Measurements from ENCODE around the gene SPATA3. TPM values are rescaled to one million over a fixed set of nuclear protein-coding genes. Genes with fewer than 3 reads are reported as not detected.

SPATA3 gene
- not detected for polyA plus RNA-seq

GRCh38 chr2:230995821-230996220 is at the start of gene SPATA3:
Gene SPATA3 (plus strand): TSS chr2:230996121. CDS start chr2:230996234, 113 bp downstream.
- Histone ChIP-seq H3K9me3 (ENCODE audit: control insufficient read depth in 2 of 2, insufficient read depth in 1 of 2, low read depth in 1 of 2, low read length in 1 of 2) (no peaks in the 10 kb centered on the region), H3K4me3 (ENCODE audit: low read depth in 1 of 2, low read length in 2 of 2) (no peak within 1 kb of the TSS), H3K27me3 (ENCODE audit: control insufficient read depth in 1 of 2, insufficient read depth in 2 of 2, low read length in 2 of 2) (no peaks in the 10 kb centered on the region), H3K4me1 (ENCODE audit: control insufficient read depth in 2 of 2, insufficient read depth in 2 of 2, low read length in 1 of 2) (no peaks in the 10 kb centered on the region), H3K36me3 (ENCODE audit: control insufficient read depth in 2 of 2, insufficient read depth in 2 of 2, low read length in 1 of 2) (no peaks in the 10 kb centered on the region), H3K27ac (ENCODE audit: low read depth in 2 of 2, low read length in 1 of 2) (no peak within 1 kb of the TSS)
- WGBS, 2 donors, result 89 to 91% methylated on average over 9 of the region's 9 CpGs

- Histone ChIP-seq H3K36me3 (ENCODE audit: control insufficient read depth in 2 of 2, insufficient read depth in 2 of 2, low read length in 1 of 2) (no peaks in the 10 kb centered on the region), H3K4me1 (ENCODE audit: control insufficient read depth in 2 of 2, insufficient read depth in 2 of 2, low read length in 1 of 2) (no peaks in the 10 kb centered on the region), H3K4me3 (ENCODE audit: low read depth in 1 of 2, low read length in 2 of 2) (no peak overlapping the region), H3K9me3 (ENCODE audit: control insufficient read depth in 2 of 2, insufficient read depth in 1 of 2, low read depth in 1 of 2, low read length in 1 of 2) (no peaks in the 10 kb centered on the region), H3K27ac (ENCODE audit: low read depth in 2 of 2, low read length in 1 of 2) (no peak overlapping the region), H3K27me3 (ENCODE audit: control insufficient read depth in 1 of 2, insufficient read depth in 2 of 2, low read length in 2 of 2) (no peaks in the 10 kb centered on the region)
- 84 to 85% methylated on average over 7 of the region's 7 CpGs for WGBS, 2 donors
Observed at GRCh38 chr2:230946429-230947234, 49.3 kb upstream of the SPATA3 start.

GRCh38 chr2:230947235-230947576 is 48.7 kb upstream of the SPATA3 start:
- no peaks in the 10 kb centered on the region for H3K36me3 ChIP-seq (ENCODE audit: control insufficient read depth in 2 of 2, insufficient read depth in 2 of 2, low read length in 1 of 2)
- H3K27ac ChIP-seq (ENCODE audit: low read depth in 2 of 2, low read length in 1 of 2), result no peak overlapping the region
- 81 to 91% methylated on average over 3 of the region's 3 CpGs for WGBS, 2 donors
- peaks cover 0 to 2% of the 10 kb centered on the region in 2 donors for H3K9me3 ChIP-seq (ENCODE audit: control insufficient read depth in 2 of 2, insufficient read depth in 1 of 2, low read depth in 1 of 2, low read length in 1 of 2)
- no peaks in the 10 kb centered on the region for H3K4me1 ChIP-seq (ENCODE audit: control insufficient read depth in 2 of 2, insufficient read depth in 2 of 2, low read length in 1 of 2)
- no peak overlapping the region for H3K4me3 ChIP-seq (ENCODE audit: low read depth in 1 of 2, low read length in 2 of 2)
- H3K27me3 ChIP-seq (ENCODE audit: control insufficient read depth in 1 of 2, insufficient read depth in 2 of 2, low read length in 2 of 2), result no peaks in the 10 kb centered on the region

- H3K27me3 ChIP-seq (ENCODE audit: control insufficient read depth in 1 of 2, insufficient read depth in 2 of 2, low read length in 2 of 2), result no peaks in the 10 kb centered on the region
- no peaks in the 10 kb centered on the region for H3K36me3 ChIP-seq (ENCODE audit: control insufficient read depth in 2 of 2, insufficient read depth in 2 of 2, low read length in 1 of 2)
- H3K4me3 ChIP-seq (ENCODE audit: low read depth in 1 of 2, low read length in 2 of 2), result no peak overlapping the region
- H3K27ac ChIP-seq (ENCODE audit: low read depth in 2 of 2, low read length in 1 of 2), result no peak overlapping the region
- WGBS, 2 donors, result 76 to 84% methylated on average over 10 of the region's 10 CpGs
- peaks cover 0 to 2% of the 10 kb centered on the region in 2 donors for H3K9me3 ChIP-seq (ENCODE audit: control insufficient read depth in 2 of 2, insufficient read depth in 1 of 2, low read depth in 1 of 2, low read length in 1 of 2)
- H3K4me1 ChIP-seq (ENCODE audit: control insufficient read depth in 2 of 2, insufficient read depth in 2 of 2, low read length in 1 of 2), result no peaks in the 10 kb centered on the region
Observed at GRCh38 chr2:230947908-230948365, 48.0 kb upstream of the SPATA3 start.

GRCh38 chr2:230949966-230950873 is 45.7 kb upstream of the SPATA3 start:
- Histone ChIP-seq H3K27me3 (ENCODE audit: control insufficient read depth in 1 of 2, insufficient read depth in 2 of 2, low read length in 2 of 2) (no peaks in the 10 kb centered on the region), H3K4me1 (ENCODE audit: control insufficient read depth in 2 of 2, insufficient read depth in 2 of 2, low read length in 1 of 2) (no peaks in the 10 kb centered on the region), H3K9me3 (ENCODE audit: control insufficient read depth in 2 of 2, insufficient read depth in 1 of 2, low read depth in 1 of 2, low read length in 1 of 2) (peaks cover 0 to 2% of the 10 kb centered on the region in 2 donors), H3K27ac (ENCODE audit: low read depth in 2 of 2, low read length in 1 of 2) (no peak overlapping the region), H3K36me3 (ENCODE audit: control insufficient read depth in 2 of 2, insufficient read depth in 2 of 2, low read length in 1 of 2) (no peaks in the 10 kb centered on the region), H3K4me3 (ENCODE audit: low read depth in 1 of 2, low read length in 2 of 2) (no peak overlapping the region)
- 79 to 82% methylated on average over 20 of the region's 20 CpGs for WGBS, 2 donors

GRCh38 chr2:230950874-230951339 is 45.0 kb upstream of the SPATA3 start:
- Histone ChIP-seq H3K36me3 (ENCODE audit: control insufficient read depth in 2 of 2, insufficient read depth in 2 of 2, low read length in 1 of 2) (no peaks in the 10 kb centered on the region), H3K4me1 (ENCODE audit: control insufficient read depth in 2 of 2, insufficient read depth in 2 of 2, low read length in 1 of 2) (no peaks in the 10 kb centered on the region), H3K27me3 (ENCODE audit: control insufficient read depth in 1 of 2, insufficient read depth in 2 of 2, low read length in 2 of 2) (no peaks in the 10 kb centered on the region), H3K9me3 (ENCODE audit: control insufficient read depth in 2 of 2, insufficient read depth in 1 of 2, low read depth in 1 of 2, low read length in 1 of 2) (peaks cover 0 to 2% of the 10 kb centered on the region in 2 donors), H3K27ac (ENCODE audit: low read depth in 2 of 2, low read length in 1 of 2) (no peak overlapping the region), H3K4me3 (ENCODE audit: low read depth in 1 of 2, low read length in 2 of 2) (no peak overlapping the region)
- 91% methylated on average over 10 of the region's 10 CpGs for whole genome bisulfite sequencing, 2 donors

- Histone ChIP-seq H3K27ac (ENCODE audit: low read depth in 2 of 2, low read length in 1 of 2) (no peak overlapping the region), H3K4me1 (ENCODE audit: control insufficient read depth in 2 of 2, insufficient read depth in 2 of 2, low read length in 1 of 2) (no peaks in the 10 kb centered on the region), H3K4me3 (ENCODE audit: low read depth in 1 of 2, low read length in 2 of 2) (no peak overlapping the region), H3K36me3 (ENCODE audit: control insufficient read depth in 2 of 2, insufficient read depth in 2 of 2, low read length in 1 of 2) (no peaks in the 10 kb centered on the region), H3K9me3 (ENCODE audit: control insufficient read depth in 2 of 2, insufficient read depth in 1 of 2, low read depth in 1 of 2, low read length in 1 of 2) (peaks cover 0 to 2% of the 10 kb centered on the region in 2 donors), H3K27me3 (ENCODE audit: control insufficient read depth in 1 of 2, insufficient read depth in 2 of 2, low read length in 2 of 2) (no peaks in the 10 kb centered on the region)
- WGBS, 2 donors, result 76 to 81% methylated on average over 2 of the region's 2 CpGs
Observed at GRCh38 chr2:230951396-230951795, 44.5 kb upstream of the SPATA3 start.

GRCh38 chr2:230952226-230952956 is 43.5 kb upstream of the SPATA3 start:
- no peaks in the 10 kb centered on the region for H3K27me3 ChIP-seq (ENCODE audit: control insufficient read depth in 1 of 2, insufficient read depth in 2 of 2, low read length in 2 of 2)
- 92 to 93% methylated on average over 10 of the region's 10 CpGs for WGBS, 2 donors
- no peaks in the 10 kb centered on the region for H3K36me3 ChIP-seq (ENCODE audit: control insufficient read depth in 2 of 2, insufficient read depth in 2 of 2, low read length in 1 of 2)
- H3K27ac ChIP-seq (ENCODE audit: low read depth in 2 of 2, low read length in 1 of 2), result no peak overlapping the region
- peaks cover 0 to 2% of the 10 kb centered on the region in 2 donors for H3K9me3 ChIP-seq (ENCODE audit: control insufficient read depth in 2 of 2, insufficient read depth in 1 of 2, low read depth in 1 of 2, low read length in 1 of 2)
- peaks cover 0 to 2% of the 10 kb centered on the region in 2 donors for H3K4me1 ChIP-seq (ENCODE audit: control insufficient read depth in 2 of 2, insufficient read depth in 2 of 2, low read length in 1 of 2)
- no peak overlapping the region for H3K4me3 ChIP-seq (ENCODE audit: low read depth in 1 of 2, low read length in 2 of 2)

GRCh38 chr2:230953845-230954244 is 42.1 kb upstream of the SPATA3 start:
- Histone ChIP-seq H3K4me3 (ENCODE audit: low read depth in 1 of 2, low read length in 2 of 2) (no peak overlapping the region), H3K27me3 (ENCODE audit: control insufficient read depth in 1 of 2, insufficient read depth in 2 of 2, low read length in 2 of 2) (no peaks in the 10 kb centered on the region)
- WGBS, 2 donors, result 76 to 77% methylated on average over 9 of the region's 9 CpGs

More at GRCh38 chr2:230953845-230954244, 42.1 kb upstream of the SPATA3 start:
- no peak overlapping the region for H3K27ac ChIP-seq (ENCODE audit: low read depth in 2 of 2, low read length in 1 of 2)
- H3K4me1 ChIP-seq (ENCODE audit: control insufficient read depth in 2 of 2, insufficient read depth in 2 of 2, low read length in 1 of 2), result peaks cover 0 to 2% of the 10 kb centered on the region in 2 donors
- no peaks in the 10 kb centered on the region for H3K36me3 ChIP-seq (ENCODE audit: control insufficient read depth in 2 of 2, insufficient read depth in 2 of 2, low read length in 1 of 2)
- peaks cover 0 to 2% of the 10 kb centered on the region in 2 donors for H3K9me3 ChIP-seq (ENCODE audit: control insufficient read depth in 2 of 2, insufficient read depth in 1 of 2, low read depth in 1 of 2, low read length in 1 of 2)

Data from esophagus (tissue), 2 donors.